DOHH2 (cell line): ENCODE results near the gene SGTA.

Experiments
- H3F3A ChIP-seq: fragments of 200-600 bp; sonication (generic), shearing (Covaris generic); 2 replicates; pipeline ENCODE4 v1.6.0; 2016; ENCODE audit warnings: antibody characterized with exemption, mild to moderate bottlenecking; ENCODE audit not compliant: control insufficient read depth, insufficient read depth
- H3K27ac ChIP-seq: fragments of 200-600 bp; sonication (generic); 2 replicates; pipeline ENCODE4 v1.5.1; 2014; ENCODE audit warnings: low read depth, mild to moderate bottlenecking, low read length, moderate library complexity
- H3K27me3 ChIP-seq: fragments of 200-600 bp; sonication (generic); 2 replicates; pipeline ENCODE4 v1.6.1; 2014; ENCODE audit warnings: mild to moderate bottlenecking, low read length, mixed read lengths; ENCODE audit not compliant: control insufficient read depth
- H3K36me3 ChIP-seq: fragments of 200-600 bp; sonication (generic); 2 replicates; pipeline ENCODE4 v1.6.1; 2014; ENCODE audit warnings: mild to moderate bottlenecking, low read length, moderate library complexity, mixed read lengths; ENCODE audit not compliant: control insufficient read depth
- H3K4me1 ChIP-seq: fragments of 200-600 bp; sonication (generic); 2 replicates; pipeline ENCODE4 v1.6.1; 2014; ENCODE audit warnings: mild to moderate bottlenecking, low read length, mixed read lengths; ENCODE audit not compliant: control insufficient read depth
- H3K4me2 ChIP-seq: fragments of 200-600 bp; sonication (generic); 2 replicates; pipeline ENCODE4 v1.6.0; 2014; ENCODE audit warnings: mild to moderate bottlenecking, low read length, moderate library complexity
- H3K4me3 ChIP-seq: fragments of 200-600 bp; sonication (generic); 2 replicates; pipeline ENCODE4 v1.5.1; 2014; ENCODE audit warnings: mild to moderate bottlenecking, low read length, mixed read lengths
- H3K79me2 ChIP-seq: fragments of 200-600 bp; sonication (generic); 2 replicates; pipeline ENCODE4 v1.6.1; 2014; ENCODE audit warnings: mild to moderate bottlenecking, low read length, mixed read lengths; ENCODE audit not compliant: control insufficient read depth
- H3K9me2 ChIP-seq: fragments of 200-600 bp; sonication (generic); replicated peaks from 2 replicates; pipeline ENCODE4 v1.6.1; 2014; ENCODE audit warnings: mild to moderate bottlenecking, low read length, mixed read lengths; ENCODE audit not compliant: control insufficient read depth
- H3K9me3 ChIP-seq: fragments of 200-600 bp; sonication (generic); 2 replicates; pipeline ENCODE4 v1.6.1; 2014; ENCODE audit warnings: antibody characterized with exemption, low read length, mixed read lengths; ENCODE audit not compliant: control insufficient read depth, insufficient read depth
- H4K20me1 ChIP-seq: fragments of 200-600 bp; sonication (generic); 2 replicates; pipeline ENCODE4 v1.6.0; 2014; ENCODE audit warnings: low read depth, mild to moderate bottlenecking, antibody characterized with exemption, low read length, moderate library complexity; ENCODE audit not compliant: control insufficient read depth, insufficient read depth
- CTCF ChIP-seq: fragments of 200-600 bp; sonication (generic); IDR thresholded peaks from one replicate; pipeline ENCODE4 v1.5.1; 2014; ENCODE audit warnings: antibody characterized with exemption, mild to moderate bottlenecking, low read depth, low read length; ENCODE audit not compliant: poor library complexity, severe bottlenecking
- EZH2phosphoT487 ChIP-seq: fragments of 200-600 bp; sonication (generic); IDR thresholded peaks from 2 replicates; pipeline ENCODE4 v1.6.1; 2017; ENCODE audit warnings: borderline replicate concordance, mild to moderate bottlenecking, antibody characterized with exemption, low read length, moderate library complexity, mixed read lengths

The SGTA gene

GRCh38 chr19:2719920-2720776, 62.9 kb downstream of the SGTA start:
- Histone ChIP-seq H3K4me3 (peak overlapping the region; percentile 70), H3K4me1 (peaks cover 33% of the 10 kb centered on the region), H4K20me1 (no peaks in the 10 kb centered on the region), H3K27me3 (peaks cover 29% of the 10 kb centered on the region), H3K27ac (no peak overlapping the region), H3K4me2 (peak overlapping the region; percentile 56), H3K9me3 (peaks cover 9% of the 10 kb centered on the region; the same call in 1 of the 2 replicates), H3K79me2 (no peaks in the 10 kb centered on the region), H3K36me3 (peaks cover 8% of the 10 kb centered on the region), H3F3A (no peaks in the 10 kb centered on the region), H3K9me2 (no peaks in the 10 kb centered on the region)
- TF ChIP-seq EZH2phosphoT487: no peak
- TF ChIP-seq CTCF: no peak

GRCh38 chr19:2719232-2719735, 63.8 kb downstream of the SGTA start:
- Histone ChIP-seq H3K4me2 (peak overlapping the region; percentile 56), H3K79me2 (no peaks in the 10 kb centered on the region), H4K20me1 (no peaks in the 10 kb centered on the region), H3K9me3 (peaks cover 10% of the 10 kb centered on the region; the same call in 1 of the 2 replicates), H3K4me1 (peaks cover 33% of the 10 kb centered on the region), H3K27me3 (peaks cover 29% of the 10 kb centered on the region), H3K27ac (no peak overlapping the region), H3K36me3 (peaks cover 8% of the 10 kb centered on the region), H3K4me3 (peak overlapping the region; percentile 70; the same call in 1 of the 2 replicates), H3K9me2 (no peaks in the 10 kb centered on the region), H3F3A (no peaks in the 10 kb centered on the region)
- TF ChIP-seq EZH2phosphoT487 (no peak), CTCF (no peak)

- H3K27me3 ChIP-seq: peaks cover 24% of the 10 kb centered on the region
- TF ChIP-seq EZH2phosphoT487 (no peak), CTCF (no peak)
- no peak overlapping the region for H3K27ac ChIP-seq
- H3K4me2 ChIP-seq: no peak overlapping the region
- H3K36me3 ChIP-seq: peaks cover 8% of the 10 kb centered on the region
- no peaks in the 10 kb centered on the region for H4K20me1 ChIP-seq
- H3K9me3 ChIP-seq: peaks cover 10% of the 10 kb centered on the region; the same call in 1 of the 2 replicates
- peaks cover 31% of the 10 kb centered on the region for H3K4me1 ChIP-seq
- H3K9me2 ChIP-seq: no peaks in the 10 kb centered on the region
- no peak overlapping the region for H3K4me3 ChIP-seq
- H3K79me2 ChIP-seq: no peaks in the 10 kb centered on the region
- 0 out of 2 replicates have a peak, but pooled peaks cover under 1% of the 10 kb centered on the region for H3F3A ChIP-seq
Observed at GRCh38 chr19:2717638-2718541, 65.2 kb downstream of the SGTA start.
